K562 (cell line): ENCODE measurements around the gene DYNLT4. TPM values are rescaled to one million over a fixed set of nuclear protein-coding genes. Genes with fewer than 3 reads are reported as not detected.

Experiments used
- E2F3 ChIP-seq: fragments of 250-450 bp; sonication (Bioruptor Pico); IDR thresholded peaks from 2 replicates; pipeline ENCODE4 v1.4.0; 2020; ENCODE audit warnings: mild to moderate bottlenecking
- HDAC1 ChIP-seq, 2 experiments: fragments of 450-650 bp; IDR thresholded peaks; 2 replicates each; pipeline ENCODE4 v1.6.1; 2016 to 2017; ENCODE audit warnings: inconsistent platforms in 1 of 2, mild to moderate bottlenecking in 1 of 2, moderate library complexity in 1 of 2
- HDGF ChIP-seq: fragments of 450-650 bp; IDR thresholded peaks from 2 replicates; pipeline ENCODE4 v1.6.1; 2016
- IRF2 ChIP-seq: sonication (generic); formaldehyde crosslinking; IDR thresholded peaks from 2 replicates; pipeline ENCODE4 v1.8.1; 2022; ENCODE audit warnings: mild to moderate bottlenecking, missing genetic modification reagents
- KDM1A ChIP-seq, 2 experiments: fragments of 450-650 bp; IDR thresholded peaks; 2 replicates each; pipeline ENCODE4 v1.6.1; 2016; ENCODE audit warnings: mild to moderate bottlenecking in 2 of 2
- KLF6 ChIP-seq: fragments of 250-450 bp; sonication (Bioruptor Pico); IDR thresholded peaks from 2 replicates; pipeline ENCODE4 v1.4.0; 2020; ENCODE audit warnings: mild to moderate bottlenecking, moderate library complexity, borderline replicate concordance
- MCM3 ChIP-seq: fragments of 450-650 bp; IDR thresholded peaks from 2 replicates; pipeline ENCODE4 v1.6.1; 2016
- NFIX ChIP-seq: fragments of 250-450 bp; sonication (Bioruptor Pico); IDR thresholded peaks from 2 replicates; pipeline ENCODE4 v1.4.0; 2020; ENCODE audit warnings: low read depth, mild to moderate bottlenecking, moderate library complexity
- RBBP5 ChIP-seq: fragments of 200-600 bp; sonication (generic); IDR thresholded peaks from 2 replicates; pipeline ENCODE4 v1.6.1; 2012; ENCODE audit warnings: borderline replicate concordance, mild to moderate bottlenecking, low read length, control low read depth, inconsistent platforms; ENCODE audit not compliant: insufficient read depth, poor library complexity, severe bottlenecking
- RBM14 ChIP-seq: fragments of 200-400 bp; formaldehyde crosslinking; IDR thresholded peaks from 2 replicates; pipeline ENCODE4 v1.6.1; 2018; ENCODE audit warnings: low read depth, mild to moderate bottlenecking, low read length, moderate library complexity, borderline replicate concordance; ENCODE audit not compliant: insufficient read depth
- SP1 ChIP-seq: sonication (generic); formaldehyde crosslinking; IDR thresholded peaks from 2 replicates; pipeline ENCODE4 v1.8.1; 2022; ENCODE audit warnings: mild to moderate bottlenecking, missing genetic modification reagents
- SRSF3 ChIP-seq: fragments of 200-400 bp; formaldehyde crosslinking; IDR thresholded peaks from 2 replicates; pipeline ENCODE4 v1.6.1; 2016; ENCODE audit warnings: mild to moderate bottlenecking, low read length, moderate library complexity; ENCODE audit not compliant: insufficient read depth
- TAF7 ChIP-seq: fragments of 450-650 bp; IDR thresholded peaks from 2 replicates; pipeline ENCODE4 v1.6.1; 2016; ENCODE audit warnings: missing genetic modification characterization, missing compliant biosample characterization
- TCF7 ChIP-seq: sonication (generic); IDR thresholded peaks from 2 replicates; pipeline ENCODE4 v1.6.1; 2016; ENCODE audit warnings: antibody characterized with exemption, borderline replicate concordance
- TFAM ChIP-seq: fragments of 250-450 bp; sonication (Bioruptor Pico); conservative IDR thresholded peaks from 2 replicates; pipeline ENCODE4 v1.5.0; 2021; ENCODE audit warnings: mild to moderate bottlenecking, moderate library complexity
- ZFP30 ChIP-seq: fragments of 250-450 bp; sonication (Bioruptor Pico); IDR thresholded peaks from 2 replicates; pipeline ENCODE4 v1.8.0; 2022; ENCODE audit warnings: moderate library complexity, mild to moderate bottlenecking, inconsistent platforms, borderline replicate concordance
- ZNF140 ChIP-seq: fragments of 250-450 bp; sonication (Bioruptor Pico); IDR thresholded peaks from 2 replicates; pipeline ENCODE4 v1.8.0; 2021; ENCODE audit warnings: moderate library complexity, mild to moderate bottlenecking, inconsistent platforms
- ZNF184 ChIP-seq: sonication (generic); formaldehyde crosslinking; IDR thresholded peaks from 2 replicates; pipeline ENCODE4 v1.5.0; 2020; ENCODE audit warnings: missing genetic modification reagents
- ZNF212 ChIP-seq: fragments of 450-650 bp; formaldehyde crosslinking; IDR thresholded peaks from 2 replicates; pipeline ENCODE4 v1.4.0; 2020; ENCODE audit warnings: mild to moderate bottlenecking
- ZNF354B ChIP-seq: fragments of 250-450 bp; sonication (Bioruptor Pico); IDR thresholded peaks from 2 replicates; pipeline ENCODE4 v1.4.0; 2020
- ZNF696 ChIP-seq: fragments of 250-450 bp; sonication (Bioruptor Pico); conservative IDR thresholded peaks from 2 replicates; pipeline ENCODE4 v1.4.0; 2020; ENCODE audit warnings: mild to moderate bottlenecking, moderate library complexity
- ZNF76 ChIP-seq: fragments of 250-450 bp; sonication (Bioruptor Pico); IDR thresholded peaks from 2 replicates; pipeline ENCODE4 v1.4.0; 2020; ENCODE audit warnings: mild to moderate bottlenecking, moderate library complexity, borderline replicate concordance
- ZNF778 ChIP-seq: fragments of 450-650 bp; formaldehyde crosslinking; IDR thresholded peaks from 2 replicates; pipeline ENCODE4 v1.4.0; 2020; ENCODE audit warnings: mild to moderate bottlenecking, moderate library complexity
- ZSCAN29 ChIP-seq: fragments of 450-650 bp; IDR thresholded peaks from 2 replicates; pipeline ENCODE4 v1.6.1; 2017
- polyA plus RNA-seq, 8 experiments: library from polyadenylated mRNA; depleted of rRNA in 4 of 8; stranded (reverse) in 5 of 8; unstranded in 3 of 8; fragments of >200 nt; fragmentation: Nextera tagmentation in 2 of 8; fragmentation: Illumina TruSeq in 1 of 8; extraction: Ambion mirVana in 2 of 8; extraction: Trizol in 1 of 8; gene quantifications; 2 replicates each; pipeline versions ENCODE4 v1.2.1 to v1.2.3, GENCODE V29; 2011 to 2014; ENCODE audit warnings: inconsistent platforms in 1 of 8, missing spikeins in 1 of 8
- total RNA-seq, 7 experiments: library from RNA; depleted of rRNA in 6 of 7; stranded (reverse); fragments of >200 nt in 6 of 7; fragmentation: Illumina TruSeq in 2 of 7; extraction: Trizol in 2 of 7; gene quantifications; 2 replicates each; pipeline versions ENCODE4 v1.2.1 to v1.2.3, GENCODE V29; 2011 to 2021; ENCODE audit warnings: low replicate concordance in 1 of 7
- TF ChIP-seq, protein P1 (sequence below): IDR thresholded peaks from 2 replicates; pipeline ENCODE4 v1.6.1; 2016; ENCODE audit warnings: missing genetic modification characterization, missing compliant biosample characterization
- TF ChIP-seq, protein P2 (sequence below): fragments of 450-650 bp; conservative IDR thresholded peaks from 2 replicates; pipeline ENCODE4 v1.6.1; 2016; ENCODE audit warnings: missing genetic modification characterization, low read depth, mild to moderate bottlenecking, control low read depth, missing compliant biosample characterization

Gene DYNLT4
- total and polyA plus RNA-seq, 9 of the 15 experiments (the other 6 are each of a cell fraction or from before 2014, with no cell fraction given) = 0.29 to 0.73 TPM; not detected in 7

- 0 out of 2 replicates have a peak, but pooled peaks have one; percentile 34 for TF ChIP-seq IRF2 (CRISPR knock-in tag)
- TF ChIP-seq SP1 (CRISPR knock-in tag) = peak; percentile 99
- no peak for TF ChIP-seq NFIX (CRISPR knock-in tag)
- no peak for TF ChIP-seq TFAM (CRISPR knock-in tag)
- peak; percentile 100 for TF ChIP-seq RBBP5
- TF ChIP-seq HDGF = peak; percentile 34; the same call in 1 of the 2 replicates
- peak; percentile 98 for TF ChIP-seq TAF7 (tag)
- TF ChIP-seq ZNF184 = no peak
- TF ChIP-seq, protein P1, sequence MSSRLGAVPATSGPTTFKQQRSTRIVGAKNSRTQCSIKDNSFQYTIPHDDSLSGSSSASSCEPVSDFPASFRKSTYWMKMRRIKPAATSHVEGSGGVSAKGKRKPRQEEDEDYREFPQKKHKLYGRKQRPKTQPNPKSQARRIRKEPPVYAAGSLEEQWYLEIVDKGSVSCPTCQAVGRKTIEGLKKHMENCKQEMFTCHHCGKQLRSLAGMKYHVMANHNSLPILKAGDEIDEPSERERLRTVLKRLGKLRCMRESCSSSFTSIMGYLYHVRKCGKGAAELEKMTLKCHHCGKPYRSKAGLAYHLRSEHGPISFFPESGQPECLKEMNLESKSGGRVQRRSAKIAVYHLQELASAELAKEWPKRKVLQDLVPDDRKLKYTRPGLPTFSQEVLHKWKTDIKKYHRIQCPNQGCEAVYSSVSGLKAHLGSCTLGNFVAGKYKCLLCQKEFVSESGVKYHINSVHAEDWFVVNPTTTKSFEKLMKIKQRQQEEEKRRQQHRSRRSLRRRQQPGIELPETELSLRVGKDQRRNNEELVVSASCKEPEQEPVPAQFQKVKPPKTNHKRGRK (tag) = no peak
- no peak; the same call in 1 of the 2 replicates for TF ChIP-seq ZNF76 (CRISPR knock-in tag)
- peak; percentile 98; the same call in 1 of the 2 replicates for TF ChIP-seq RBM14
- TF ChIP-seq ZNF778 (CRISPR knock-in tag) = no peak
- 0 out of 2 replicates have a peak, but pooled peaks have one; percentile 42 for TF ChIP-seq SRSF3
- no peak for TF ChIP-seq ZSCAN29
- TF ChIP-seq ZNF212 = peak; percentile 34; the same call in 1 of the 2 replicates
- TF ChIP-seq ZNF140 = no peak
- peak; percentile 95 for TF ChIP-seq KLF6 (CRISPR knock-in tag)
- TF ChIP-seq TCF7 = 0 out of 2 replicates have a peak, but pooled peaks have one; percentile 36
- TF ChIP-seq, protein P2, sequence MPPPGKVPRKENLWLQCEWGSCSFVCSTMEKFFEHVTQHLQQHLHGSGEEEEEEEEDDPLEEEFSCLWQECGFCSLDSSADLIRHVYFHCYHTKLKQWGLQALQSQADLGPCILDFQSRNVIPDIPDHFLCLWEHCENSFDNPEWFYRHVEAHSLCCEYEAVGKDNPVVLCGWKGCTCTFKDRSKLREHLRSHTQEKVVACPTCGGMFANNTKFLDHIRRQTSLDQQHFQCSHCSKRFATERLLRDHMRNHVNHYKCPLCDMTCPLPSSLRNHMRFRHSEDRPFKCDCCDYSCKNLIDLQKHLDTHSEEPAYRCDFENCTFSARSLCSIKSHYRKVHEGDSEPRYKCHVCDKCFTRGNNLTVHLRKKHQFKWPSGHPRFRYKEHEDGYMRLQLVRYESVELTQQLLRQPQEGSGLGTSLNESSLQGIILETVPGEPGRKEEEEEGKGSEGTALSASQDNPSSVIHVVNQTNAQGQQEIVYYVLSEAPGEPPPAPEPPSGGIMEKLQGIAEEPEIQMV (tag) = no peak
- TF ChIP-seq MCM3 = no peak; the same call in 1 of the 2 replicates
- no peak; the same call in 1 of the 2 replicates for TF ChIP-seq ZNF354B (CRISPR knock-in tag)
- TF ChIP-seq HDAC1 (IDR thresholded peaks at IDR 0.05) = peak; percentile 10 to 98; a peak in 3 of 4 replicates
- no peak for TF ChIP-seq ZNF696 (CRISPR knock-in tag)
- TF ChIP-seq ZFP30 (CRISPR knock-in tag) = no peak
- TF ChIP-seq E2F3 (CRISPR knock-in tag) = 0 out of 2 replicates have a peak, but pooled peaks have one; percentile 78
- no peak for TF ChIP-seq KDM1A (IDR thresholded peaks at IDR 0.05)
Measured at GRCh38 chr1:44775078-44775929, 31.8 kb downstream of the DYNLT4 start, which contains the start of gene RPS8 (continued).
